ENCODE measurements around the gene NAXE. TPM values are rescaled to one million over a fixed set of nuclear protein-coding genes. Genes with fewer than 3 reads are reported as not detected.

Gene NAXE
- total and polyA plus RNA-seq, 2 of the 13 experiments (the other 11 are each of a cell fraction or from before 2014, with no cell fraction given) = 39.4 to 59.4 TPM

DNA sequence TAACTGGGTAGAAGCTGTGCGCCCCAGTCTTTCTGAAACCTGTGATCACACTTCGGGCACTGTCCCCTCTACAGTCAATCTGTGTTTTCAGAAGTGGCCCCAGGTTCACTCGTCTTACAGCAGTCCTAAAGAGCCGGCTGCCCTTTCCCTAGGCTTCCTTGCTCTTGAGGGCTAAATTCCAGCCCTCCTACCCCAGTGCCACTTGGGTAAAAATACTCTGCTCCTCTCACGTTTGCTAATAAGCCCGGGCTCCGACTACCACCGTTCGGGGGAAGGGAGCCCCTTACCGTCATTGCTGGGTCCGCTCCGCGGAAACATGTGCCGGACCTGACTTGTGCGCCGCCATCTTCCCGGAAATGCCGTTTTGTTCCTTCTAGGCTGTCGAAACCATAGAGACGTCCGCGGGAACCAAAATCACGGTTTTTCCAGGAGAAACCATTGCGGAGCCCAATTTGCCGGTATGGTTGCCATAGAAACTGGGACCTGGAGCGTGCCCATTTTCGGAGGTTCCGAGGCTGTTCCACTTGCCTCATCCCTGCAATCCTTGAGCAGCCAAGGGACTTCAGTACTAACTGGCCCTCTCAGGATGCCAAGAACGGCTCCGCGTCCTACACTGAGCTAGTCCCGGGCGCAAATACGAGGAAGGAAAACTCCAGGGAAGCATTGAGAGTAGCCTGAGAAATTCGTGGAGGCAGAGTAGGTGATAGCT is 9.7 kb downstream of the NAXE start, which contains the start of gene GPATCH4 (continued):
- TF ChIP-seq FOXA3 (CRISPR knock-in tag; IDR thresholded peaks at IDR 0.05) = peak; percentile 51
- TF ChIP-seq, protein P1, sequence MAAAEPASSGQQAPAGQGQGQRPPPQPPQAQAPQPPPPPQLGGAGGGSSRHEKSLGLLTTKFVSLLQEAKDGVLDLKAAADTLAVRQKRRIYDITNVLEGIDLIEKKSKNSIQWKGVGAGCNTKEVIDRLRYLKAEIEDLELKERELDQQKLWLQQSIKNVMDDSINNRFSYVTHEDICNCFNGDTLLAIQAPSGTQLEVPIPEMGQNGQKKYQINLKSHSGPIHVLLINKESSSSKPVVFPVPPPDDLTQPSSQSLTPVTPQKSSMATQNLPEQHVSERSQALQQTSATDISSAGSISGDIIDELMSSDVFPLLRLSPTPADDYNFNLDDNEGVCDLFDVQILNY (CRISPR knock-in tag; conservative IDR thresholded peaks at IDR 0.05) = 0 out of 2 replicates have a peak, but pooled peaks have one; percentile 60
- TF ChIP-seq TCF12 (IDR thresholded peaks at IDR 0.05) = no peak
- TF ChIP-seq TCF12 (CRISPR knock-in tag; IDR thresholded peaks at IDR 0.05) = 0 out of 2 replicates have a peak, but pooled peaks have one; percentile 37
- peak; percentile 81 for TF ChIP-seq U2AF1 (optimal IDR thresholded peaks at IDR 0.05; ENCODE audit: low read depth, low read length)
- peak; percentile 48; the same call in 1 of the 2 replicates for TF ChIP-seq CBX5 (CRISPR knock-in tag; IDR thresholded peaks at IDR 0.05; ENCODE audit: borderline replicate concordance)
- peak; percentile 46; the same call in 1 of the 2 replicates for TF ChIP-seq ZNF263 (CRISPR knock-in tag; IDR thresholded peaks at IDR 0.05)
- TF ChIP-seq MYNN (CRISPR knock-in tag; IDR thresholded peaks at IDR 0.05; ENCODE audit: low read depth) = peak; percentile 26; the same call in 1 of the 2 replicates
- TF ChIP-seq FOSL2 (CRISPR knock-in tag; IDR thresholded peaks at IDR 0.05) = peak; percentile 38; the same call in 1 of the 2 replicates
- 0 out of 2 replicates have a peak, but pooled peaks have one; percentile 60 for TF ChIP-seq ZNF564 (CRISPR knock-in tag; IDR thresholded peaks at IDR 0.05)
- TF ChIP-seq SALL1 (CRISPR knock-in tag; IDR thresholded peaks at IDR 0.05) = peak; percentile 63
- peak; percentile 81 for TF ChIP-seq ZSCAN9 (CRISPR knock-in tag; IDR thresholded peaks at IDR 0.05; ENCODE audit: borderline replicate concordance)
- TF ChIP-seq, protein P2, sequence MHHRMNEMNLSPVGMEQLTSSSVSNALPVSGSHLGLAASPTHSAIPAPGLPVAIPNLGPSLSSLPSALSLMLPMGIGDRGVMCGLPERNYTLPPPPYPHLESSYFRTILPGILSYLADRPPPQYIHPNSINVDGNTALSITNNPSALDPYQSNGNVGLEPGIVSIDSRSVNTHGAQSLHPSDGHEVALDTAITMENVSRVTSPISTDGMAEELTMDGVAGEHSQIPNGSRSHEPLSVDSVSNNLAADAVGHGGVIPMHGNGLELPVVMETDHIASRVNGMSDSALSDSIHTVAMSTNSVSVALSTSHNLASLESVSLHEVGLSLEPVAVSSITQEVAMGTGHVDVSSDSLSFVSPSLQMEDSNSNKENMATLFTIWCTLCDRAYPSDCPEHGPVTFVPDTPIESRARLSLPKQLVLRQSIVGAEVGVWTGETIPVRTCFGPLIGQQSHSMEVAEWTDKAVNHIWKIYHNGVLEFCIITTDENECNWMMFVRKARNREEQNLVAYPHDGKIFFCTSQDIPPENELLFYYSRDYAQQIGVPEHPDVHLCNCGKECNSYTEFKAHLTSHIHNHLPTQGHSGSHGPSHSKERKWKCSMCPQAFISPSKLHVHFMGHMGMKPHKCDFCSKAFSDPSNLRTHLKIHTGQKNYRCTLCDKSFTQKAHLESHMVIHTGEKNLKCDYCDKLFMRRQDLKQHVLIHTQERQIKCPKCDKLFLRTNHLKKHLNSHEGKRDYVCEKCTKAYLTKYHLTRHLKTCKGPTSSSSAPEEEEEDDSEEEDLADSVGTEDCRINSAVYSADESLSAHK (CRISPR knock-in tag; IDR thresholded peaks at IDR 0.05; ENCODE audit: borderline replicate concordance) = 0 out of 2 replicates have a peak, but pooled peaks have one; percentile 29
- peak; percentile 96 for TF ChIP-seq POLR2G (IDR thresholded peaks at IDR 0.05; ENCODE audit: low read depth, low read length)
- TF ChIP-seq, protein P3, sequence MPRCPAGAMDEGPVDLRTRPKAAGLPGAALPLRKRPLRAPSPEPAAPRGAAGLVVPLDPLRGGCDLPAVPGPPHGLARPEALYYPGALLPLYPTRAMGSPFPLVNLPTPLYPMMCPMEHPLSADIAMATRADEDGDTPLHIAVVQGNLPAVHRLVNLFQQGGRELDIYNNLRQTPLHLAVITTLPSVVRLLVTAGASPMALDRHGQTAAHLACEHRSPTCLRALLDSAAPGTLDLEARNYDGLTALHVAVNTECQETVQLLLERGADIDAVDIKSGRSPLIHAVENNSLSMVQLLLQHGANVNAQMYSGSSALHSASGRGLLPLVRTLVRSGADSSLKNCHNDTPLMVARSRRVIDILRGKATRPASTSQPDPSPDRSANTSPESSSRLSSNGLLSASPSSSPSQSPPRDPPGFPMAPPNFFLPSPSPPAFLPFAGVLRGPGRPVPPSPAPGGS (CRISPR knock-in tag; IDR thresholded peaks at IDR 0.05) = peak; percentile 65; the same call in 1 of the 2 replicates
- TF ChIP-seq MBD4 (IDR thresholded peaks at IDR 0.05; ENCODE audit: borderline replicate concordance, low read length) = no peak
- peak; percentile 76; the same call in 1 of the 2 replicates for TF ChIP-seq ARID2 (CRISPR knock-in tag; IDR thresholded peaks at IDR 0.05; ENCODE audit: borderline replicate concordance)
- TF ChIP-seq NRL (CRISPR knock-in tag; IDR thresholded peaks at IDR 0.05; ENCODE audit: borderline replicate concordance) = peak; percentile 54; the same call in 1 of the 2 replicates
- TF ChIP-seq TAF1 (CRISPR knock-in tag; IDR thresholded peaks at IDR 0.05) = peak; percentile 90
- TF ChIP-seq, protein P4, sequence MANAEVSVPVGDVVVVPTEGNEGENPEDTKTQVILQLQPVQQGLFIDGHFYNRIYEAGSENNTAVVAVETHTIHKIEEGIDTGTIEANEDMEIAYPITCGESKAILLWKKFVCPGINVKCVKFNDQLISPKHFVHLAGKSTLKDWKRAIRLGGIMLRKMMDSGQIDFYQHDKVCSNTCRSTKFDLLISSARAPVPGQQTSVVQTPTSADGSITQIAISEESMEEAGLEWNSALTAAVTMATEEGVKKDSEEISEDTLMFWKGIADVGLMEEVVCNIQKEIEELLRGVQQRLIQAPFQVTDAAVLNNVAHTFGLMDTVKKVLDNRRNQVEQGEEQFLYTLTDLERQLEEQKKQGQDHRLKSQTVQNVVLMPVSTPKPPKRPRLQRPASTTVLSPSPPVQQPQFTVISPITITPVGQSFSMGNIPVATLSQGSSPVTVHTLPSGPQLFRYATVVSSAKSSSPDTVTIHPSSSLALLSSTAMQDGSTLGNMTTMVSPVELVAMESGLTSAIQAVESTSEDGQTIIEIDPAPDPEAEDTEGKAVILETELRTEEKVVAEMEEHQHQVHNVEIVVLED (CRISPR knock-in tag; IDR thresholded peaks at IDR 0.05; ENCODE audit: borderline replicate concordance) = peak; percentile 67
- no peak for TF ChIP-seq HES4 (CRISPR knock-in tag; IDR thresholded peaks at IDR 0.05; ENCODE audit: borderline replicate concordance)

All from HepG2 (cell line).